AG04450 (cell line): ENCODE measurements around the gene KRTAP10-9. TPM values are rescaled to one million over a fixed set of nuclear protein-coding genes. Genes with fewer than 3 reads are reported as not detected.

ENCODE experiments used
- CTCF ChIA-PET: fragments of 300-600, 350-600 bp; formaldehyde crosslinking; extraction: SDS; loops from one replicate; lab custom pipeline; 2022; ENCODE audit warnings: antibody characterized with exemption, inconsistent platforms; lab: Charles Lee
- POLR2A ChIA-PET: fragments of 350-600 bp; formaldehyde crosslinking; extraction: SDS; loops from one replicate; lab custom pipeline; 2021; ENCODE audit warnings: antibody characterized with exemption, inconsistent platforms; lab: Yijun Ruan, JAX
- DNase-seq: peaks from one replicate; pipeline ENCODE4 v3.0.0-alpha.2; 2011; ENCODE audit warnings: low read depth, low spot score
- H3K27ac ChIP-seq: one replicate; pipeline ENCODE4 v1.5.1; 2012; ENCODE audit warnings: low read depth, low read length, control low read depth
- H3K27me3 ChIP-seq: one replicate; pipeline ENCODE4 v1.6.0; 2012; ENCODE audit warnings: low read length; ENCODE audit not compliant: control insufficient read depth, insufficient read depth
- H3K4me3 ChIP-seq: 2 replicates; pipeline ENCODE4 v1.5.1; 2011; ENCODE audit warnings: mild to moderate bottlenecking, low read depth, low read length, control low read depth
- H3K9me3 ChIP-seq: 2 replicates; pipeline ENCODE4 v1.5.1; 2012; ENCODE audit warnings: low read length; ENCODE audit not compliant: control insufficient read depth, insufficient read depth
- CTCF ChIP-seq: IDR thresholded peaks from 2 replicates; pipeline ENCODE4 v1.5.1; 2011; ENCODE audit warnings: low read depth, low read length, control low read depth, inconsistent platforms
- polyA plus RNA-seq: library from polyadenylated mRNA; depleted of rRNA; stranded (reverse); fragments of >200 nt; gene quantifications from 2 replicates; pipeline ENCODE4 v1.2.3, GENCODE V29; 2011

KRTAP10-9 gene
- polyA plus RNA-seq, 1 experiment = not detected

- CTCF ChIA-PET = no interaction called here
- POLR2A ChIA-PET = no interaction called here
- peaks cover 51% of the 10 kb centered on the region for H3K9me3 ChIP-seq
- H3K27ac ChIP-seq = no peak overlapping the region
- no peak overlapping the region for H3K4me3 ChIP-seq
- no peak for DNase-seq
- TF ChIP-seq CTCF = no peak
- H3K27me3 ChIP-seq = no peaks in the 10 kb centered on the region
These were observed 10.3 kb upstream of the KRTAP10-9 start for GRCh38 chr21:44616591-44616926.

GRCh38 chr21:44617071-44617501 is 9.8 kb upstream of the KRTAP10-9 start:
- Histone ChIP-seq H3K9me3 (peaks cover 47% of the 10 kb centered on the region), H3K27ac (no peak overlapping the region), H3K27me3 (no peaks in the 10 kb centered on the region), H3K4me3 (no peak overlapping the region)
- ChIA-PET CTCF (no interaction called here), POLR2A (no interaction called here)
- no peak for DNase-seq
- TF ChIP-seq CTCF = no peak

GRCh38 chr21:44618504-44618903 is 8.4 kb upstream of the KRTAP10-9 start:
- ChIA-PET POLR2A (no interaction called here), CTCF (interaction anchor here (1.9 kb wide), 1 partner anchor 175 kb away, joined by 9 read pairs; no protein-coding TSS in a partner anchor)
- Histone ChIP-seq H3K27ac (no peak overlapping the region), H3K4me3 (no peak overlapping the region), H3K27me3 (no peaks in the 10 kb centered on the region), H3K9me3 (peaks cover 35% of the 10 kb centered on the region)
- peak; percentile 12; the same call in 1 of the 2 replicates for TF ChIP-seq CTCF
- DNase-seq = no peak

GRCh38 chr21:44618909-44619308 is 8.0 kb upstream of the KRTAP10-9 start:
- POLR2A ChIA-PET = no interaction called here
- DNase-seq = no peak
- no peak overlapping the region for H3K27ac ChIP-seq
- CTCF ChIA-PET = interaction anchor here (1.9 kb wide), 1 partner anchor 175 kb away, joined by 9 read pairs; no protein-coding TSS in a partner anchor
- H3K27me3 ChIP-seq = no peaks in the 10 kb centered on the region
- H3K4me3 ChIP-seq = no peak overlapping the region
- TF ChIP-seq CTCF = no peak
- peaks cover 31% of the 10 kb centered on the region for H3K9me3 ChIP-seq

GRCh38 chr21:44619886-44620285 is 7.0 kb upstream of the KRTAP10-9 start:
- DNase-seq = no peak
- Histone ChIP-seq H3K9me3 (peaks cover 22% of the 10 kb centered on the region), H3K4me3 (no peak overlapping the region), H3K27me3 (no peaks in the 10 kb centered on the region), H3K27ac (no peak overlapping the region)
- ChIA-PET CTCF (interaction anchor here (1.9 kb wide), 1 partner anchor 174 kb away, joined by 9 read pairs; no protein-coding TSS in a partner anchor), POLR2A (no interaction called here)
- TF ChIP-seq CTCF = no peak
